Endodermal cell (in vitro differentiated cells): ENCODE results near the gene DNAJC18. TPM values are rescaled to one million over a fixed set of nuclear protein-coding genes. Genes with fewer than 3 reads are reported as not detected.
A peak's percentile ranks its signal among the peaks of the same experiment; 100 is the strongest.

ENCODE experiments used
- DNase-seq: peaks from one replicate; pipeline ENCODE4 v3.0.0-alpha.2; 2017
- H3K27ac ChIP-seq: 2 replicates; pipeline ENCODE4 v1.5.1; 2013; ENCODE audit warnings: mild to moderate bottlenecking, low read depth, low read length, moderate library complexity
- H3K27me3 ChIP-seq: 2 replicates; pipeline ENCODE4 v1.6.1; 2013; ENCODE audit warnings: mild to moderate bottlenecking, low read length, moderate library complexity; ENCODE audit not compliant: insufficient read depth, control insufficient read depth, poor library complexity, severe bottlenecking
- H3K36me3 ChIP-seq: 2 replicates; pipeline ENCODE4 v1.7.0; 2013; ENCODE audit warnings: mild to moderate bottlenecking, low read length, moderate library complexity; ENCODE audit not compliant: control insufficient read depth, insufficient read depth
- H3K4me1 ChIP-seq: one replicate; pipeline ENCODE4 v1.7.0; 2013; ENCODE audit warnings: low read length; ENCODE audit not compliant: control insufficient read depth, insufficient read depth
- H3K4me3 ChIP-seq: 2 replicates; pipeline ENCODE4 v1.5.1; 2013; ENCODE audit warnings: mild to moderate bottlenecking, low read length, moderate library complexity
- H3K9ac ChIP-seq: 2 replicates; pipeline ENCODE4 v1.6.1; 2013; ENCODE audit warnings: mild to moderate bottlenecking, low read length, moderate library complexity; ENCODE audit not compliant: poor library complexity, severe bottlenecking; ENCODE audit errors: extremely low read depth
- H3K9me3 ChIP-seq: 2 replicates; pipeline ENCODE4 v1.6.1; 2013; ENCODE audit warnings: mild to moderate bottlenecking, low read length, moderate library complexity; ENCODE audit not compliant: control insufficient read depth
- H3K27ac Mint-ChIP-seq: 2 replicates; pipeline ENCODE4 v1.8.0; 2020; ENCODE audit warnings: mixed read lengths
- H3K27me3 Mint-ChIP-seq: 2 replicates; pipeline ENCODE4 v1.8.0; 2021; ENCODE audit warnings: mild to moderate bottlenecking, mixed read lengths; ENCODE audit not compliant: insufficient read depth
- H3K36me3 Mint-ChIP-seq: 2 replicates; pipeline ENCODE4 v1.8.0; 2020; ENCODE audit warnings: low read depth, mixed read lengths
- H3K4me1 Mint-ChIP-seq: 2 replicates; pipeline ENCODE4 v1.8.0; 2020; ENCODE audit warnings: mixed read lengths
- H3K4me3 Mint-ChIP-seq: 2 replicates; pipeline ENCODE4 v1.8.0; 2020; ENCODE audit warnings: mild to moderate bottlenecking, moderate library complexity, mixed read lengths
- H3K9me3 Mint-ChIP-seq: 2 replicates; pipeline ENCODE4 v1.8.0; 2020; ENCODE audit warnings: mild to moderate bottlenecking, mixed read lengths
- CTCF ChIP-seq: fragments of 200-600 bp; sonication (generic); conservative IDR thresholded peaks from 2 replicates; pipeline ENCODE4 v1.5.0; 2021; ENCODE audit warnings: antibody characterized with exemption, mild to moderate bottlenecking
- WGBS, 2 experiments: methylation state at CpG; one replicate each; pipeline versions ENCODE4 v1.1.5 to v1.1.7; 2013; ENCODE audit warnings: missing lambda C conversion rate in 2 of 2, mixed read lengths in 1 of 2; ENCODE audit not compliant: insufficient coverage in 1 of 2, insufficient read length in 1 of 2; 5-methylcytosine and 5-hydroxymethylcytosine counted together
- total RNA-seq, 2 donors: library from RNA; stranded (reverse); fragmentation: NEBNext Ultra II Directional in 1 of 2; extraction: Animal tissue kit (Norgen Biotek cat#: 25700) in 1 of 2; gene quantifications; 2 replicates in 1 of 2; 3 replicates in 1 of 2; pipeline ENCODE4 v1.2.1, GENCODE V29; 2021

The DNAJC18 gene
- total RNA-seq, 2 donors from 2014 or later: 21.8 to 26.6 TPM

DNA sequence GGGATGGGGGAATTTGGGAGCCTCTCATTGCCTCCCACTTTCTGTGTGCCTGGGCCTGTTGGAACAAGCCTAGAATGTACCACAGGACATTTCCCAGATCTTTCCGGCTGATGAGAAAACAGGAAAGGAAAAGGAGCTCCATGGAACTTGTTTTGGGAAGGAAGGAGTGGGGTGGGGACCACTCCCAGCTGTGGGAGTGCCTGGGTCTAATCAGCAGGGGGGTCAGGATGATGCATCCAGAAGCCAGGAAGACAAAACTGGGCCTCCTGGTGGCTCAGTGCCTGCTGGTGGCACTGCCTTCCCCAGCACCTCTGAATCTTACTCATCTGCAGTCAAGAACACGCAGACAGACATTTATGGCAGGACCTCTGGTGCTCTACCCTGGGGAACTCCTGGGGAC lies 34.2 kb upstream of the DNAJC18 start:
- H3K36me3 Mint-ChIP-seq: no peaks in the 10 kb centered on the region
- H3K4me1 Mint-ChIP-seq: peaks cover 25% of the 10 kb centered on the region
- no peak for TF ChIP-seq CTCF
- H3K9ac ChIP-seq: no peak overlapping the region
- H3K4me1 ChIP-seq: peaks cover 7% of the 10 kb centered on the region
- H3K27me3 ChIP-seq: no peaks in the 10 kb centered on the region
- no peaks in the 10 kb centered on the region for H3K27me3 Mint-ChIP-seq
- no peaks in the 10 kb centered on the region for H3K9me3 ChIP-seq
- peak; percentile 56 for DNase-seq
- H3K27ac Mint-ChIP-seq: peak overlapping the region; percentile 76
- no peak overlapping the region for H3K4me3 ChIP-seq
- peak overlapping the region; percentile 40 for H3K27ac ChIP-seq
- H3K4me3 Mint-ChIP-seq: no peak overlapping the region
- no peaks in the 10 kb centered on the region for H3K9me3 Mint-ChIP-seq
- no peaks in the 10 kb centered on the region for H3K36me3 ChIP-seq
- WGBS, 2 experiments: 96% methylated on average over 2 of the region's 2 CpGs; no CpG with 5 or more reads in 1 of the 2 experiments

DNA sequence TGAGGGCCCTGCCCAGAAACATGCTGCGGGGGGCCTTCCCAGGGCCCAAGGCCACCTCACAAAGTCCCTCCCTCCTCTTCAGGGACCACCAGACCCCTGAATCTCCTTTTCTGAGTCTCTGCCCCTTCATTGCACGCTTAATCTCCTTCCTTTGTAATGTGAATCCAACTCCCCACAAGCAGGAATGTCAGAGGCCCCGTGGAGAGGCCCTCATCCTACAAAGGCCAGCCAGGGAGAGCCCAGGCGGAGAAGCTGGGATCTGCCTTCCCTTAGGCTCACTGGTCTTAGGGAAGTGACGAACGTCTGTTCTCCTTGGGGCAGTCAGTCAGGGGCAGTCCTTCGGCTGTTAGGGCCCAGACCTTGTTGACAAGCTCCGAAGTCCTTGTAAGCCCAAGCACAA lies 33.8 kb upstream of the DNAJC18 start:
- peaks cover 7% of the 10 kb centered on the region for H3K4me1 ChIP-seq
- Mint-ChIP-seq H3K27me3 (no peaks in the 10 kb centered on the region), H3K9me3 (no peaks in the 10 kb centered on the region), H3K36me3 (no peaks in the 10 kb centered on the region), H3K4me1 (peaks cover 23% of the 10 kb centered on the region), H3K27ac (peak overlapping the region; percentile 76), H3K4me3 (no peak overlapping the region)
- WGBS, 2 experiments: 32 to 57% methylated on average over 4 to 8 of the region's 8 CpGs
- no peak overlapping the region for H3K4me3 ChIP-seq
- no peaks in the 10 kb centered on the region for H3K27me3 ChIP-seq
- no peaks in the 10 kb centered on the region for H3K9me3 ChIP-seq
- H3K36me3 ChIP-seq: no peaks in the 10 kb centered on the region
- no peak for TF ChIP-seq CTCF
- H3K27ac ChIP-seq: peak overlapping the region; percentile 40
- peak; percentile 91 for DNase-seq
- H3K9ac ChIP-seq: no peak overlapping the region

- 74 to 78% methylated on average over 8 to 14 of the region's 15 CpGs for WGBS, 2 experiments
- Mint-ChIP-seq H3K27me3 (no peaks in the 10 kb centered on the region), H3K36me3 (no peaks in the 10 kb centered on the region), H3K4me3 (no peak overlapping the region), H3K9me3 (no peaks in the 10 kb centered on the region), H3K4me1 (peaks cover 23% of the 10 kb centered on the region), H3K27ac (peak overlapping the region; percentile 76)
- Histone ChIP-seq H3K27ac (peak overlapping the region; percentile 36), H3K36me3 (no peaks in the 10 kb centered on the region), H3K9me3 (no peaks in the 10 kb centered on the region), H3K4me3 (no peak overlapping the region), H3K9ac (no peak overlapping the region), H3K27me3 (no peaks in the 10 kb centered on the region), H3K4me1 (peaks cover 7% of the 10 kb centered on the region)
- TF ChIP-seq CTCF: no peak
- peak; percentile 79 for DNase-seq
Measured at GRCh38 chr5:139472386-139473030, 33.2 kb upstream of the DNAJC18 start.
